ENCODE data around the gene TMEM108. TPM values are rescaled to one million over a fixed set of nuclear protein-coding genes. Genes with fewer than 3 reads are reported as not detected.

The TMEM108 gene
- total and polyA plus RNA-seq, 10 of the 15 experiments (the other 5 are each of a cell fraction or from before 2014, with no cell fraction given), result 0.02 to 0.58 (median 0.12) TPM; not detected in 5

GRCh38 chr3:133196527-133196926 lies 158.3 kb downstream of the TMEM108 start:
- Histone ChIP-seq H3K36me3 (ENCODE audit: control insufficient read depth in 2 of 2, insufficient read depth in 2 of 2, low read length in 1 of 2) (no peaks in the 10 kb centered on the region), H3K4me2 (ENCODE audit: control insufficient read depth, insufficient read depth) (no peak overlapping the region), H3K27me3 (replicated peaks in 1 of 2; ENCODE audit: control insufficient read depth in 2 of 2, insufficient read depth in 2 of 2, low read length in 1 of 2) (no peaks in the 10 kb centered on the region), H2AFZ (ENCODE audit: control insufficient read depth, low read depth, low read length) (no peak overlapping the region), H3K4me1 (ENCODE audit: control insufficient read depth, insufficient read depth, low read length) (no peaks in the 10 kb centered on the region), H3K27ac (ENCODE audit: control insufficient read depth, insufficient read depth) (no peak overlapping the region), H3K79me2 (ENCODE audit: control insufficient read depth, insufficient read depth, low read length) (no peaks in the 10 kb centered on the region), H3K4me3 (no peak overlapping the region), H4K20me1 (ENCODE audit: control insufficient read depth, insufficient read depth) (no peaks in the 10 kb centered on the region), H3K9ac (ENCODE audit: control insufficient read depth, insufficient read depth, low read length) (no peak overlapping the region), H3K9me3 (replicated peaks; ENCODE audit: control insufficient read depth, insufficient read depth, low read length) (no peaks in the 10 kb centered on the region; the same call in 2 of the 3 replicates)
- ChIA-PET SMC1A (ENCODE audit: uncharacterized antibody, unreplicated experiment) (interaction anchor here (0.9 kb wide), 1 partner anchor 13 kb away, joined by 4 read pairs; no protein-coding TSS in a partner anchor), POLR2A (no interaction called here), CTCF (no interaction called here), RAD21 (ENCODE audit: unreplicated experiment) (no interaction called here)
- in situ Hi-C loops (cut with MboI) (no loop called here), intact Hi-C loops (cut with micrococcal nuclease; ENCODE audit: unreplicated experiment) (no loop called here)
- 59% methylated on average over 3 of the region's 3 CpGs for WGBS (ENCODE audit: insufficient coverage, insufficient replicate concordance, low lambda C conversion rate, missing lambda C conversion rate)
- no peak for FAIRE-seq
- TF ChIP-seq NFIC (IDR thresholded peaks at IDR 0.05; ENCODE audit: low read depth, low read length) (no peak), NFYA (IDR thresholded peaks at IDR 0.05; ENCODE audit: borderline replicate concordance, low read depth, low read length) (no peak), WRNIP1 (IDR thresholded peaks at IDR 0.05; ENCODE audit: borderline replicate concordance, low read depth, low read length) (no peak), FOXM1 (IDR thresholded peaks at IDR 0.05; ENCODE audit: low read depth, low read length) (no peak), YBX1 (IDR thresholded peaks at IDR 0.05) (no peak), RAD21 (IDR thresholded peaks at IDR 0.05; ENCODE audit: insufficient read depth, low read depth, low read length) (no peak), ZNF687 (IDR thresholded peaks at IDR 0.05) (no peak), NR2F1 (conservative IDR thresholded peaks at IDR 0.05) (no peak), SIX5 (IDR thresholded peaks at IDR 0.05; ENCODE audit: low read depth, low read length, severe bottlenecking) (no peak), SMAD5 (IDR thresholded peaks at IDR 0.05; ENCODE audit: low read depth) (no peak)
- TF ChIP-seq, protein P1, sequence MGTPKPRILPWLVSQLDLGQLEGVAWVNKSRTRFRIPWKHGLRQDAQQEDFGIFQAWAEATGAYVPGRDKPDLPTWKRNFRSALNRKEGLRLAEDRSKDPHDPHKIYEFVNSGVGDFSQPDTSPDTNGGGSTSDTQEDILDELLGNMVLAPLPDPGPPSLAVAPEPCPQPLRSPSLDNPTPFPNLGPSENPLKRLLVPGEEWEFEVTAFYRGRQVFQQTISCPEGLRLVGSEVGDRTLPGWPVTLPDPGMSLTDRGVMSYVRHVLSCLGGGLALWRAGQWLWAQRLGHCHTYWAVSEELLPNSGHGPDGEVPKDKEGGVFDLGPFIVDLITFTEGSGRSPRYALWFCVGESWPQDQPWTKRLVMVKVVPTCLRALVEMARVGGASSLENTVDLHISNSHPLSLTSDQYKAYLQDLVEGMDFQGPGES (IDR thresholded peaks at IDR 0.05), result no peak
- no peak for ATAC-seq
- DNase-seq (ENCODE audit: low read depth, low spot score), result no peak
- no TSS peak for BruUV-seq (replicated peaks)

Data from GM12878 (cell line).